Natural killer cell (primary cell): ENCODE measurements around the gene ZNF444. TPM values are rescaled to one million over a fixed set of nuclear protein-coding genes. Genes with fewer than 3 reads are reported as not detected.

ENCODE experiments used
- ATAC-seq, 3 donors: fragments of 150-1000 bp in 2 of 3; fragments of 200-7000 bp in 1 of 3; cut with Tn5 transposase; 1 replicate in 1 of 3; 2 replicates in 2 of 3; pipeline ENCODE4 v1.10.0; 2021; ENCODE audit warnings: mild to moderate bottlenecking in 2 of 3, moderate library complexity in 2 of 3
- DNase-seq, 2 donors: peaks; one replicate each; pipeline versions ENCODE4 v3.0.0 to v3.0.0-alpha.2; 2013 to 2021; ENCODE audit warnings: mixed read lengths in 1 of 2
- H3K27ac ChIP-seq: one replicate; pipeline ENCODE4 v1.5.1; 2013; ENCODE audit warnings: mild to moderate bottlenecking, low read length
- H3K27me3 ChIP-seq: one replicate; pipeline ENCODE4 v1.6.1; 2013; ENCODE audit warnings: low read length; ENCODE audit not compliant: control insufficient read depth, insufficient read depth
- H3K36me3 ChIP-seq: one replicate; pipeline ENCODE4 v1.6.1; 2013; ENCODE audit warnings: low read length; ENCODE audit not compliant: control insufficient read depth, insufficient read depth
- H3K4me1 ChIP-seq: one replicate; pipeline ENCODE4 v1.6.1; 2013; ENCODE audit warnings: low read length; ENCODE audit not compliant: control insufficient read depth, insufficient read depth
- H3K4me3 ChIP-seq: one replicate; pipeline ENCODE4 v1.5.1; 2013; ENCODE audit warnings: low read length
- H3K9me3 ChIP-seq: one replicate; pipeline ENCODE4 v1.6.1; 2013; ENCODE audit warnings: low read length; ENCODE audit not compliant: control insufficient read depth, insufficient read depth
- H3K27ac Mint-ChIP-seq, 2 donors: one replicate each; pipeline ENCODE4 v1.8.0; 2022; ENCODE audit warnings: mild to moderate bottlenecking in 2 of 2, mixed read lengths in 2 of 2, moderate library complexity in 1 of 2
- H3K27me3 Mint-ChIP-seq, 2 donors: one replicate each; pipeline ENCODE4 v1.8.0; 2022; ENCODE audit warnings: low read depth in 2 of 2, mixed read lengths in 2 of 2
- H3K36me3 Mint-ChIP-seq: one replicate; pipeline ENCODE4 v1.8.0; 2022; ENCODE audit warnings: mixed read lengths
- H3K4me1 Mint-ChIP-seq, 2 donors: one replicate each; pipeline ENCODE4 v1.8.0; 2022; ENCODE audit warnings: mixed read lengths in 2 of 2
- H3K4me3 Mint-ChIP-seq: one replicate; pipeline ENCODE4 v1.8.0; 2022; ENCODE audit warnings: mild to moderate bottlenecking, moderate library complexity, mixed read lengths
- H3K9me3 Mint-ChIP-seq, 2 donors: one replicate each; pipeline ENCODE4 v1.8.0; 2022; ENCODE audit warnings: mixed read lengths in 2 of 2
- CTCF ChIP-seq: fragments of 200-600 bp; IDR thresholded peaks from one replicate; pipeline ENCODE4 v1.8.0; 2022; ENCODE audit warnings: antibody characterized with exemption
- WGBS: methylation state at CpG from one replicate; pipeline ENCODE4 v1.1.7; 2013; ENCODE audit warnings: missing lambda C conversion rate; ENCODE audit not compliant: insufficient coverage; 5-methylcytosine and 5-hydroxymethylcytosine counted together
- intact Hi-C: fragments of 100-400 bp; cut with micrococcal nuclease; formaldehyde crosslinking; loops from one replicate; pipeline ENCODE4 v1.14.2; 2022
- total RNA-seq, 4 donors: library from RNA; stranded (reverse); fragments of 120-200 nt in 1 of 4; gene quantifications; one replicate each; pipeline versions ENCODE4 v1.2.3 to v1.2.4, GENCODE V29; 2013 to 2022

ZNF444 gene
- total RNA-seq, 3 donors from 2014 or later (not counting 1 experiment from before 2014, with no cell fraction given) = 14.5 to 21.9 (median 16.7) TPM

GRCh38 chr19:56110515-56111448 is 30.3 kb upstream of the ZNF444 start:
- H3K4me1 ChIP-seq = peaks cover 80% of the 10 kb centered on the region
- peak overlapping the region; percentile 78 for H3K27ac ChIP-seq
- H3K27me3 Mint-ChIP-seq = no peaks in the 10 kb centered on the region
- intact Hi-C loops = loop anchor here (2.0 kb wide), 1 partner anchor 30 kb away; the partner anchor contains the start of gene ZNF444
- no peaks in the 10 kb centered on the region for H3K27me3 ChIP-seq
- WGBS = 57% methylated on average over 8 of the region's 12 CpGs
- no peaks in the 10 kb centered on the region for H3K9me3 Mint-ChIP-seq
- H3K9me3 ChIP-seq = no peaks in the 10 kb centered on the region
- ATAC-seq (no peak), DNase-seq (no peak)
- H3K27ac Mint-ChIP-seq = peak overlapping the region; percentile 82 to 90
- H3K4me3 ChIP-seq = no peak overlapping the region
- peaks cover 50 to 61% of the 10 kb centered on the region in 2 donors for H3K4me1 Mint-ChIP-seq
- peak overlapping the region; percentile 74 for H3K4me3 Mint-ChIP-seq
- H3K36me3 ChIP-seq = peaks cover 4% of the 10 kb centered on the region
- no peak for TF ChIP-seq CTCF
- no peaks in the 10 kb centered on the region for H3K36me3 Mint-ChIP-seq

GRCh38 chr19:56111601-56112312 is 29.3 kb upstream of the ZNF444 start:
- H3K9me3 ChIP-seq = no peaks in the 10 kb centered on the region
- no peak for TF ChIP-seq CTCF
- peak overlapping the region; percentile 74 for H3K4me3 Mint-ChIP-seq
- no peaks in the 10 kb centered on the region for H3K36me3 Mint-ChIP-seq
- H3K36me3 ChIP-seq = peaks cover 3% of the 10 kb centered on the region
- no peak overlapping the region for H3K4me3 ChIP-seq
- DNase-seq = peak; percentile 66 to 70
- H3K4me1 ChIP-seq = peaks cover 74% of the 10 kb centered on the region
- 29% methylated on average over 24 of the region's 24 CpGs for WGBS
- peak overlapping the region; percentile 82 to 90 for H3K27ac Mint-ChIP-seq
- intact Hi-C loops = loop anchor here (2.0 kb wide), 1 partner anchor 29 kb away; the partner anchor contains the start of gene ZNF444
- H3K9me3 Mint-ChIP-seq = no peaks in the 10 kb centered on the region
- H3K4me1 Mint-ChIP-seq = peaks cover 44 to 55% of the 10 kb centered on the region in 2 donors
- H3K27me3 ChIP-seq = no peaks in the 10 kb centered on the region
- peak; percentile 95 to 99 (median 96) for ATAC-seq
- peak overlapping the region; percentile 78 for H3K27ac ChIP-seq
- no peaks in the 10 kb centered on the region for H3K27me3 Mint-ChIP-seq

DNA sequence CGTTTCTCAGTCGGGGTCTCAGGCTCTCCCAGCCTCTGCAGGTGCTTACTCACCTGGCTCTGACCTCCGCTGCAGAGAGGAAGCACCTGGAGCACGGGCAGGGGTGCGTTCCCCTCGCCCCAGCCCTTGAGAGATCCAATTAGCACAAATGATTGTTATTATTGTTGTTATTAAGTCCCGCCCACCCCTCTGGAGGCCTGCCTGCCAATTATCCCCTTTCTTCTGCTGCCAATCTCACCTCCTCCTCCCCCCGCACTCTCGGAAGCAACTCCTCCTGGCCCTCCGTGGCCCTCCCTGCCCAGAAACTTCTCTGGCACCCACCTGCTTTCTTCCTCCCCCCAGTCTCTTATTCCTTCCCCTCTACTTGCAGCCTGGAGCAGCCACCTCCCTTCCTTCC is 28.8 kb upstream of the ZNF444 start:
- Histone ChIP-seq H3K9me3 (no peaks in the 10 kb centered on the region), H3K36me3 (no peaks in the 10 kb centered on the region), H3K27me3 (no peaks in the 10 kb centered on the region), H3K4me1 (peaks cover 68% of the 10 kb centered on the region), H3K4me3 (no peak overlapping the region), H3K27ac (peak overlapping the region; percentile 78)
- peak overlapping the region; percentile 65 for H3K4me3 Mint-ChIP-seq
- H3K27ac Mint-ChIP-seq = peak overlapping the region; percentile 82 to 90
- ATAC-seq = no peak
- TF ChIP-seq CTCF = no peak
- no peaks in the 10 kb centered on the region for H3K27me3 Mint-ChIP-seq
- intact Hi-C loops = no loop called here
- no peak for DNase-seq
- H3K4me1 Mint-ChIP-seq = peaks cover 41 to 52% of the 10 kb centered on the region in 2 donors
- H3K9me3 Mint-ChIP-seq = no peaks in the 10 kb centered on the region
- WGBS = 38% methylated on average over 8 of the region's 10 CpGs
- no peaks in the 10 kb centered on the region for H3K36me3 Mint-ChIP-seq
